OCI-LY1 (cell line): ENCODE data around the gene RNF212.

ENCODE experiments used
- EZH2 ChIP-seq: fragments of 200-600 bp; sonication (generic), shearing (Covaris generic); IDR thresholded peaks from 2 replicates; pipeline ENCODE4 v1.8.0; 2017; ENCODE audit warnings: borderline replicate concordance, mixed run types, mild to moderate bottlenecking, antibody characterized with exemption, low read length, moderate library complexity, mixed read lengths
- TF ChIP-seq, protein P1 (sequence below): fragments of 200-600 bp; sonication (generic), shearing (Covaris generic); IDR thresholded peaks from 2 replicates; pipeline ENCODE4 v1.5.1; 2017; ENCODE audit warnings: mild to moderate bottlenecking, antibody characterized with exemption, low read length, moderate library complexity, mixed read lengths

DNA sequence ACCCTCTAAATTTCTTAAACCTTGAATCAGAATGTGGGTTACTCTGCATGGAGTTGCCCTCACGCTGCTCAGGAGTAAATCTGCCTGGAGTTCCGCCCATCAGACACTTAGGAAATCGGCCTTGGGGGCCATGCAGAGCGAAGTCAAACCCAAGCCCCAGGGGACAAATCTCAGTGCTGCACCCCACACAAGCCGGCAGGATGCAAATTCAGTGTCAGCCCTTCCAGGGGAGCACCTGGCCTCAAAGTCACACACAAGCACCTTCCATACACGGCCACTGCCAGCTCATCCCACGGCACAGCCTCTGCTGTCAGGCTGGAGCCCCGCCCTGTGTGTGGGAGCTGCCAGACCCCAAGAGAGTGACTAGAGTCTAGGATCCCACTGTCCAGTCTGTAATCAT lies 27.4 kb downstream of the RNF212 start:
- no peak for TF ChIP-seq EZH2
- TF ChIP-seq, protein P1, sequence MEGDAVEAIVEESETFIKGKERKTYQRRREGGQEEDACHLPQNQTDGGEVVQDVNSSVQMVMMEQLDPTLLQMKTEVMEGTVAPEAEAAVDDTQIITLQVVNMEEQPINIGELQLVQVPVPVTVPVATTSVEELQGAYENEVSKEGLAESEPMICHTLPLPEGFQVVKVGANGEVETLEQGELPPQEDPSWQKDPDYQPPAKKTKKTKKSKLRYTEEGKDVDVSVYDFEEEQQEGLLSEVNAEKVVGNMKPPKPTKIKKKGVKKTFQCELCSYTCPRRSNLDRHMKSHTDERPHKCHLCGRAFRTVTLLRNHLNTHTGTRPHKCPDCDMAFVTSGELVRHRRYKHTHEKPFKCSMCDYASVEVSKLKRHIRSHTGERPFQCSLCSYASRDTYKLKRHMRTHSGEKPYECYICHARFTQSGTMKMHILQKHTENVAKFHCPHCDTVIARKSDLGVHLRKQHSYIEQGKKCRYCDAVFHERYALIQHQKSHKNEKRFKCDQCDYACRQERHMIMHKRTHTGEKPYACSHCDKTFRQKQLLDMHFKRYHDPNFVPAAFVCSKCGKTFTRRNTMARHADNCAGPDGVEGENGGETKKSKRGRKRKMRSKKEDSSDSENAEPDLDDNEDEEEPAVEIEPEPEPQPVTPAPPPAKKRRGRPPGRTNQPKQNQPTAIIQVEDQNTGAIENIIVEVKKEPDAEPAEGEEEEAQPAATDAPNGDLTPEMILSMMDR: no peak
